ENCODE data around the gene NTRK3. TPM values are rescaled to one million over a fixed set of nuclear protein-coding genes. Genes with fewer than 3 reads are reported as not detected.

The NTRK3 gene
- polyA plus RNA-seq, 1 experiment = 0.21 TPM

GRCh38 chr15:88242586-88243555, 13.7 kb downstream of the NTRK3 start:
- H3K9me3 ChIP-seq (ENCODE audit: control insufficient read depth, insufficient read depth, low read length) = no peaks in the 10 kb centered on the region
- POLR2A ChIA-PET = no interaction called here
- H3K27ac ChIP-seq (ENCODE audit: low read depth, low read length) = no peak overlapping the region
- H3K27me3 ChIP-seq (ENCODE audit: control insufficient read depth, insufficient read depth, low read length) = peaks cover 4% of the 10 kb centered on the region
- H3K4me3 ChIP-seq (ENCODE audit: low read depth, low read length) = no peak overlapping the region
- DNase-seq (ENCODE audit: low read depth, low spot score) = no peak
- CTCF ChIA-PET = interaction anchor here (0.6 to 1.5 kb wide), 4 partner anchors 12 to 1488 kb away, joined by 3 to 5 read pairs (median 3); no protein-coding TSS in a partner anchor
- TF ChIP-seq CTCF (IDR thresholded peaks at IDR 0.05; ENCODE audit: low read depth, low read length) = no peak

- ChIA-PET CTCF (no interaction called here), POLR2A (no interaction called here)
- H3K4me3 ChIP-seq (ENCODE audit: low read depth, low read length) = no peak overlapping the region
- no peak for DNase-seq (ENCODE audit: low read depth, low spot score)
- TF ChIP-seq CTCF (IDR thresholded peaks at IDR 0.05; ENCODE audit: low read depth, low read length) = no peak
- H3K9me3 ChIP-seq (ENCODE audit: control insufficient read depth, insufficient read depth, low read length) = no peaks in the 10 kb centered on the region
- H3K27ac ChIP-seq (ENCODE audit: low read depth, low read length) = no peak overlapping the region
- H3K27me3 ChIP-seq (ENCODE audit: control insufficient read depth, insufficient read depth, low read length) = peaks cover 1% of the 10 kb centered on the region
Measured at GRCh38 chr15:88241461-88241860, 15.1 kb downstream of the NTRK3 start.

- ChIA-PET CTCF (no interaction called here), POLR2A (no interaction called here)
- no peak for TF ChIP-seq CTCF (IDR thresholded peaks at IDR 0.05; ENCODE audit: low read depth, low read length)
- no peak overlapping the region for H3K4me3 ChIP-seq (ENCODE audit: low read depth, low read length)
- H3K27ac ChIP-seq (ENCODE audit: low read depth, low read length) = no peak overlapping the region
- no peak for DNase-seq (ENCODE audit: low read depth, low spot score)
- no peaks in the 10 kb centered on the region for H3K27me3 ChIP-seq (ENCODE audit: control insufficient read depth, insufficient read depth, low read length)
- no peaks in the 10 kb centered on the region for H3K9me3 ChIP-seq (ENCODE audit: control insufficient read depth, insufficient read depth, low read length)
Measured at GRCh38 chr15:88241060-88241459, 15.5 kb downstream of the NTRK3 start.

GRCh38 chr15:88239594-88239993, 16.9 kb downstream of the NTRK3 start:
- H3K27ac ChIP-seq (ENCODE audit: low read depth, low read length) = no peak overlapping the region
- no peak overlapping the region for H3K4me3 ChIP-seq (ENCODE audit: low read depth, low read length)
- H3K27me3 ChIP-seq (ENCODE audit: control insufficient read depth, insufficient read depth, low read length) = no peaks in the 10 kb centered on the region
- DNase-seq (ENCODE audit: low read depth, low spot score) = no peak
- no peak for TF ChIP-seq CTCF (IDR thresholded peaks at IDR 0.05; ENCODE audit: low read depth, low read length)
- POLR2A ChIA-PET = no interaction called here
- CTCF ChIA-PET = interaction anchor here (1.0 to 1.4 kb wide), 2 partner anchors 8 to 634 kb away, joined by 3 to 8 read pairs; no protein-coding TSS in a partner anchor
- no peaks in the 10 kb centered on the region for H3K9me3 ChIP-seq (ENCODE audit: control insufficient read depth, insufficient read depth, low read length)

All from AG04450 (cell line).